Right lobe of liver (tissue), 4 donors: ENCODE data around the gene ZCRB1.

Source experiments
- CTCF ChIP-seq, 4 donors: fragments of 200-600 bp in 3 of 4; fragments of 450-650 bp in 1 of 4; IDR thresholded peaks; one replicate each; pipeline versions ENCODE4 v1.5.1 to v1.8.0; 2016 to 2022; ENCODE audit warnings: antibody characterized with exemption in 4 of 4, mild to moderate bottlenecking in 2 of 4
- POLR2A ChIP-seq: fragments of 450-650 bp; IDR thresholded peaks from one replicate; pipeline ENCODE4 v1.6.1; 2017; ENCODE audit warnings: antibody characterized with exemption, mild to moderate bottlenecking
- donor health status: DM: no; HTN: no; CAD: no.
- donor health status: DM: no; HTN: no; CAD: no.
- donor health status: DM: no; HTN: yes; CAD: no.

GRCh38 chr12:42306297-42306696, 19.6 kb downstream of the ZCRB1 start:
- TF ChIP-seq CTCF (IDR thresholded peaks at IDR 0.05), result no peak
- no peak for TF ChIP-seq POLR2A
